ENCODE data around the gene PRELID1. TPM values are rescaled to one million over a fixed set of nuclear protein-coding genes. Genes with fewer than 3 reads are reported as not detected.

Gene PRELID1
- polyA plus RNA-seq, 3 donors, result 264 to 510 (median 490) TPM

GRCh38 chr5:177288191-177288590 lies 15.4 kb upstream of the PRELID1 start:
- Histone ChIP-seq H3K4me2 (replicated peaks; ENCODE audit: extremely low read depth, low read length, poor library complexity, severe bottlenecking) (no peak overlapping the region), H3K27me3 (ENCODE audit: control insufficient read depth in 2 of 2, insufficient read depth in 2 of 2, low read length in 2 of 2) (no peaks in the 10 kb centered on the region), H3K9ac (ENCODE audit: insufficient read depth, low read length, poor library complexity, severe bottlenecking) (no peak overlapping the region), H3K4me1 (ENCODE audit: control insufficient read depth in 1 of 2, insufficient read depth in 2 of 2, low read length in 2 of 2) (no peaks in the 10 kb centered on the region), H3K9me3 (replicated peaks in 1 of 2; ENCODE audit: control insufficient read depth in 1 of 2, insufficient read depth in 1 of 2, low read length in 2 of 2) (no peaks in the 10 kb centered on the region), H3K79me2 (ENCODE audit: insufficient read depth, low read length) (no peaks in the 10 kb centered on the region), H3K4me3 (replicated peaks in 1 of 3; ENCODE audit: low read depth in 2 of 3, low read length in 3 of 3) (no peak overlapping the region), H3K36me3 (replicated peaks in 1 of 2; ENCODE audit: control insufficient read depth in 1 of 2, insufficient read depth in 2 of 2, low read length in 2 of 2) (peaks cover 74 to 100% of the 10 kb centered on the region in 2 donors), H2AFZ (ENCODE audit: insufficient read depth, low read depth, low read length, poor library complexity, severe bottlenecking) (no peak overlapping the region), H4K20me1 (ENCODE audit: insufficient read depth, low read length) (peaks cover 13% of the 10 kb centered on the region), H3K27ac (ENCODE audit: low read depth in 1 of 2, low read length in 2 of 2) (no peak overlapping the region)
- DNase-seq, result no peak
- Mint-ChIP-seq H3K4me3 (no peak overlapping the region), H3K4me1 (peaks cover 2% of the 10 kb centered on the region), H3K9me3 (no peaks in the 10 kb centered on the region), H3K36me3 (peaks cover 74 to 89% of the 10 kb centered on the region in 2 donors), H3K27me3 (ENCODE audit: low read depth in 3 of 3) (peaks cover 0 to 2% (median 0%) of the 10 kb centered on the region in 3 donors), H3K27ac (peak overlapping the region in 1 of 7 donors; percentile 31)
- no peak for TF ChIP-seq CTCF (IDR thresholded peaks at IDR 0.05)
- no CpG with 5 or more reads among the region's 2 CpGs for WGBS (ENCODE audit: insufficient coverage)
- intact Hi-C loops (cut with micrococcal nuclease), result no loop called here

GRCh38 chr5:177290816-177291596 lies 12.6 kb upstream of the PRELID1 start:
- intact Hi-C loops (cut with micrococcal nuclease), result no loop called here
- H3K27ac Mint-ChIP-seq, result no peak overlapping the region

More at GRCh38 chr5:177290816-177291596, 12.6 kb upstream of the PRELID1 start:
- Mint-ChIP-seq H3K4me1 (peaks cover 19% of the 10 kb centered on the region), H3K36me3 (peaks cover 74 to 88% of the 10 kb centered on the region in 2 donors), H3K27me3 (ENCODE audit: low read depth in 3 of 3) (no peaks in the 10 kb centered on the region), H3K9me3 (no peaks in the 10 kb centered on the region), H3K4me3 (no peak overlapping the region)
- TF ChIP-seq CTCF (IDR thresholded peaks at IDR 0.05), result no peak
- Histone ChIP-seq H3K27ac (ENCODE audit: low read depth in 1 of 2, low read length in 2 of 2) (no peak overlapping the region), H3K9me3 (replicated peaks in 1 of 2; ENCODE audit: control insufficient read depth in 1 of 2, insufficient read depth in 1 of 2, low read length in 2 of 2) (no peaks in the 10 kb centered on the region), H3K4me3 (replicated peaks in 1 of 3; ENCODE audit: low read depth in 2 of 3, low read length in 3 of 3) (no peak overlapping the region), H3K4me2 (replicated peaks; ENCODE audit: extremely low read depth, low read length, poor library complexity, severe bottlenecking) (no peak overlapping the region), H3K79me2 (ENCODE audit: insufficient read depth, low read length) (no peaks in the 10 kb centered on the region), H3K27me3 (ENCODE audit: control insufficient read depth in 2 of 2, insufficient read depth in 2 of 2, low read length in 2 of 2) (no peaks in the 10 kb centered on the region), H2AFZ (ENCODE audit: insufficient read depth, low read depth, low read length, poor library complexity, severe bottlenecking) (no peak overlapping the region), H4K20me1 (ENCODE audit: insufficient read depth, low read length) (peaks cover 11% of the 10 kb centered on the region), H3K36me3 (replicated peaks in 1 of 2; ENCODE audit: control insufficient read depth in 1 of 2, insufficient read depth in 2 of 2, low read length in 2 of 2) (peaks cover 75 to 96% of the 10 kb centered on the region in 2 donors), H3K4me1 (ENCODE audit: control insufficient read depth in 1 of 2, insufficient read depth in 2 of 2, low read length in 2 of 2) (peaks cover 12% of the 10 kb centered on the region in 2 donors), H3K9ac (ENCODE audit: insufficient read depth, low read length, poor library complexity, severe bottlenecking) (no peak overlapping the region)
- WGBS (ENCODE audit: insufficient coverage), result 90% methylated on average over 3 of the region's 12 CpGs
- no peak for DNase-seq

All from CD14-positive monocyte (primary cell).